Peyer's patch (tissue), 4 donors: Measurements from ENCODE around the gene NHERF1.

Source experiments
- CTCF ChIP-seq, 6 experiments: fragments of 450-650 bp in 4 of 6; fragments of 200-600 bp in 2 of 6; sonication (generic) in 1 of 6; IDR thresholded peaks; one replicate each; pipeline ENCODE4 v1.5.1; 2017 to 2019; ENCODE audit warnings: antibody characterized with exemption in 6 of 6, mild to moderate bottlenecking in 3 of 6, moderate library complexity in 1 of 6
- POLR2A ChIP-seq, 2 donors: fragments of 450-650 bp; IDR thresholded peaks; one replicate each; pipeline ENCODE4 v1.5.1; 2017; ENCODE audit warnings: antibody characterized with exemption in 2 of 2, mild to moderate bottlenecking in 2 of 2, moderate library complexity in 2 of 2

DNA sequence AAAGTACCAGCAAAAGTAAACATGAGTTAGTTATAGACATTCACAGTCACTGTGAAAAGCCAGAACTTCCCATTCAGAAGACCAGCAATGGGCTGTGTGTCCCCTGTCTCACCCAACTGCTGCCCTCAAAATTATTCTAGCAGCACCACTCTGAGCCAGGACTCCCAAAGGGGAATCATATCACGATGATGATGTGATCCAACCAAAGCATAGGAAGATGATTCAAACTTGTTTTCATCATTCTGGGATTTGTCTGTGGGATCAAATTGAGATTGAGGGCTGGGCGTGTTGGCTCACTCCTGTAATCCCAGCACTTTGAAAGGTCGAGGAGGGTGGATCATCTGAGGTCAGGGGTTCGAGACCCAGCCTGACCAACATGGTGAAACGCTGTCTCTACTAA, 34.1 kb downstream of the NHERF1 start:
- no peak for TF ChIP-seq POLR2A (IDR thresholded peaks at IDR 0.05)
- no peak for TF ChIP-seq CTCF (IDR thresholded peaks at IDR 0.05)
